Measurements from ENCODE around the gene UPK3BL2. TPM values are rescaled to one million over a fixed set of nuclear protein-coding genes. Genes with fewer than 3 reads are reported as not detected.
"Not testable (repeated sequence)": the region's sequence is repeated elsewhere in the genome, so short reads cannot be mapped to it uniquely, and the experiment has no call there.

UPK3BL2 gene
- total and polyA plus RNA-seq, 9 of the 15 experiments (the other 6 are each of a cell fraction or from before 2014, with no cell fraction given) = 0.77 to 24.8 (median 6.9) TPM; not detected in 1

DNA sequence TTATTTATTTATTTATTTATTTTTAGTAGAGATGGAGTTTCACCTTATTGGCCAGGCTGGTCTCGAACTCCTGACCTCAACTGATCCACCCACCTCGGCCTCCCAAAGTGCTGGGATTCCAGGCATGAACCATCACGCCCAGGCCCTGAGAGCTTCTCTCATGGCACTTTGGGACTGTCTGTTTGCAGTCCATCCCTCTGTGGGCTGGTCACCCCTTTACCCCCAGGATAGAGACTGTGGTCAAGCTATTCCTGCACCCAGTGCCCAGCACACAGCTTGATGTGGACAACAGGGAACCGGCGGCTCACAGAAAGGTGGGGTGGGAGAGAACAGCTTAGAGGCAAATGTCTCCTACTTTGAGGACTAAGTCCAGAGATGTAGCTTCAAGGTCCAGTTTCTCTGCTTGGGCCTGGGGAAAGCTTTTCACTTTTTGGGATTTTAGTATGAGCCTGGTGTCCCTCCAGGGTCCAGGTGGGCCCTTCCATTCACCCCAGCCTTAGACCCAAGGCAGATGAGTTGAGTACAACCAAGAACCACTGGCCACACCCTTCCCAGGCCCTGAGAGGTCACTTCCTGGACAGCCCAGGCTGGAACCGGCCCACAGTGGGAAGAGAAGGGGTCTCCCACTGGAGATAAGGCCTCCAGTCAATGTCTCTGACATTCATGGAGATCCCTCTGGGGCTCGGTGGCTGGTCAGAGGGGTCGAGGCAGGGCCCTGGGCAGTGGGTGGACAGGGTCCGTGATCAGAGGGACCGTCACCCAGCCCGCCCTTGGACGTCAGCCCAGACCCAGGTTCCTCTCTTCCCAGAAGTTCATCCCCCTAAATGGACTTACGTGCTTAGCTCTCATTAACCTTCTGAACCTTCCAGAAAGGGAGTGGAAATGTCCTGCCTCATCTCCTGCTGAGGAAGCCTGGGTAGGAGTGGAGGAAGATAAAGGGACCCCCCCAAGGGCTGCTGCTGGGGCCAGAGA lies 15.4 kb downstream of the UPK3BL2 start:
- H3K9ac ChIP-seq (ENCODE audit: insufficient read depth in 1 of 2, low read depth in 2 of 2, low read length in 2 of 2); in situ Hi-C loops (cut with MboI); H3K9me3 ChIP-seq (replicated peaks; ENCODE audit: control insufficient read depth, insufficient read depth, low read depth, low read length); CTCF ChIA-PET (ENCODE audit: low intra/inter-chr PET ratio); H4K20me1 ChIP-seq (replicated peaks; ENCODE audit: control insufficient read depth, insufficient read depth, low read length); H3K4me2 ChIP-seq (ENCODE audit: insufficient read depth, low read length); intact Hi-C loops (cut with micrococcal nuclease); H3K4me3 ChIP-seq; H3K36me3 ChIP-seq (ENCODE audit: control insufficient read depth, insufficient read depth, low read length); H3K79me2 ChIP-seq (ENCODE audit: control insufficient read depth, insufficient read depth, low read length); H3K27ac ChIP-seq (ENCODE audit: extremely low read depth, low read depth, low read length); H3K27me3 ChIP-seq (ENCODE audit: control insufficient read depth in 2 of 2, insufficient read depth in 2 of 2, low read length in 2 of 2); DNase-seq (ENCODE audit: extremely low read depth in 1 of 4, low spot score in 3 of 4); H3K4me1 ChIP-seq (replicated peaks in 1 of 2; ENCODE audit: control insufficient read depth in 2 of 2, insufficient read depth in 2 of 2, low read length in 2 of 2); POLR2A ChIA-PET; H2AFZ ChIP-seq (ENCODE audit: low read depth, low read length); FAIRE-seq; H3K9me1 ChIP-seq (ENCODE audit: control insufficient read depth, insufficient read depth, low read length); BruUV-seq (replicated peaks): not testable (repeated sequence)
- no CpG with 5 or more reads among the region's 13 CpGs for WGBS (ENCODE audit: insufficient coverage, low coverage, missing lambda C conversion rate)
- ATAC-seq = peak; percentile 66

GRCh38 chr7:102527182-102527581 lies 16.3 kb downstream of the UPK3BL2 start:
- H4K20me1 ChIP-seq (replicated peaks; ENCODE audit: control insufficient read depth, insufficient read depth, low read length); POLR2A ChIA-PET; H3K4me2 ChIP-seq (ENCODE audit: insufficient read depth, low read length); H3K79me2 ChIP-seq (ENCODE audit: control insufficient read depth, insufficient read depth, low read length); H3K36me3 ChIP-seq (ENCODE audit: control insufficient read depth, insufficient read depth, low read length); H3K9me3 ChIP-seq (replicated peaks; ENCODE audit: control insufficient read depth, insufficient read depth, low read depth, low read length); intact Hi-C loops (cut with micrococcal nuclease); ATAC-seq; H3K4me3 ChIP-seq; H3K9ac ChIP-seq (ENCODE audit: insufficient read depth in 1 of 2, low read depth in 2 of 2, low read length in 2 of 2); in situ Hi-C loops (cut with MboI); H3K9me1 ChIP-seq (ENCODE audit: control insufficient read depth, insufficient read depth, low read length); H2AFZ ChIP-seq (ENCODE audit: low read depth, low read length); CTCF ChIA-PET (ENCODE audit: low intra/inter-chr PET ratio); H3K27me3 ChIP-seq (ENCODE audit: control insufficient read depth in 2 of 2, insufficient read depth in 2 of 2, low read length in 2 of 2); H3K4me1 ChIP-seq (replicated peaks in 1 of 2; ENCODE audit: control insufficient read depth in 2 of 2, insufficient read depth in 2 of 2, low read length in 2 of 2); H3K27ac ChIP-seq (ENCODE audit: extremely low read depth, low read depth, low read length); BruUV-seq (replicated peaks); FAIRE-seq; DNase-seq (ENCODE audit: extremely low read depth in 1 of 4, low spot score in 3 of 4): not testable (repeated sequence)
- 83% methylated on average over 1 of the region's 8 CpGs for WGBS (ENCODE audit: insufficient coverage, low coverage, missing lambda C conversion rate)

DNA sequence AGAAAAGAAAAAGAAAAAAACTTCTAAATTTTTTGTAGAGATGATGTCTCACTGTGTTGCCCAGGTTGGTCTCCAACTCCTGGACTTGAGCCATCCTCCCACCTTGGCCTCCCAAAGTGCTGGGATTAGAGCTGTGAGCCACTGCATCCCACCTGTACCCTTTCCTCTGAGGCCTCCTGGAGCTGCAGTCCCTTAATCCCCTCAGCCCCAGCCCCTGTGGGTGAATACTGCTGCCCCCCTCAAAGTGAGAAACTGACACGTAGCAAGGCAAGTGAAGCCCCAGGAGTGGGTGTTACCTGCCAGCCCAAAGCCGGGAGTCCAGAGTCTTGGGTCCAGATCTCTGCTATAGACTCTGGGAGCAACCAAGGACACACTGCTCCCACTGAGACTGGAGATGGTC lies 18.7 kb downstream of the UPK3BL2 start:
- ATAC-seq; H2AFZ ChIP-seq (ENCODE audit: low read depth, low read length); H3K9ac ChIP-seq (ENCODE audit: insufficient read depth in 1 of 2, low read depth in 2 of 2, low read length in 2 of 2); H3K79me2 ChIP-seq (ENCODE audit: control insufficient read depth, insufficient read depth, low read length); FAIRE-seq; DNase-seq (ENCODE audit: extremely low read depth in 1 of 4, low spot score in 3 of 4); H4K20me1 ChIP-seq (replicated peaks; ENCODE audit: control insufficient read depth, insufficient read depth, low read length); BruUV-seq (replicated peaks); H3K9me3 ChIP-seq (replicated peaks; ENCODE audit: control insufficient read depth, insufficient read depth, low read depth, low read length); H3K27ac ChIP-seq (ENCODE audit: extremely low read depth, low read depth, low read length); CTCF ChIA-PET (ENCODE audit: low intra/inter-chr PET ratio); H3K4me1 ChIP-seq (replicated peaks in 1 of 2; ENCODE audit: control insufficient read depth in 2 of 2, insufficient read depth in 2 of 2, low read length in 2 of 2); H3K36me3 ChIP-seq (ENCODE audit: control insufficient read depth, insufficient read depth, low read length); H3K4me3 ChIP-seq; POLR2A ChIA-PET; H3K4me2 ChIP-seq (ENCODE audit: insufficient read depth, low read length); intact Hi-C loops (cut with micrococcal nuclease); H3K9me1 ChIP-seq (ENCODE audit: control insufficient read depth, insufficient read depth, low read length); H3K27me3 ChIP-seq (ENCODE audit: control insufficient read depth in 2 of 2, insufficient read depth in 2 of 2, low read length in 2 of 2): not testable (repeated sequence)
- in situ Hi-C loops (cut with MboI) = loop anchor here (5.0 kb wide), 1 partner anchor 92 kb away; the partner anchor contains the start of gene RASA4
- 0% methylated on average over 1 of the region's 2 CpGs for WGBS (ENCODE audit: insufficient coverage, low coverage, missing lambda C conversion rate)

DNA sequence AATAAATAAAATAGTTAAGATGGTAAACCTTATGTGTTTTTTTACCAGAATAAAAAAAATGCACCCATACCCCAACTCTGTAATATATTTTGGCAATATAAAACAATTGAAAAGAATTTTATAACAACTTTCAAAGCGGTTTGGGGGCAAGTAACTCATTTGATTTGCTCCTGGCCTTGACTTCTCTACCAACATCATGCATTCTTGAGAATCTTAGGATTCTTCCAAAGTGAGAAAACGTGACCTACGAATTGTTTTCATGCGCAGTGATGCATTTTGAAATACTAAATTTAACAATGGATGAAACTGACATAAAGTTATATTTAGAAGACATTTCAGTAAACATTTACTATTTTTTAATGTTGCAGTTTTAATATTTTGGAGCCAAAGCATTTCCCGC lies 22.7 kb downstream of the UPK3BL2 start:
- H3K4me1 ChIP-seq (replicated peaks in 1 of 2; ENCODE audit: control insufficient read depth in 2 of 2, insufficient read depth in 2 of 2, low read length in 2 of 2); H2AFZ ChIP-seq (ENCODE audit: low read depth, low read length); H3K36me3 ChIP-seq (ENCODE audit: control insufficient read depth, insufficient read depth, low read length); H3K27me3 ChIP-seq (ENCODE audit: control insufficient read depth in 2 of 2, insufficient read depth in 2 of 2, low read length in 2 of 2); H3K79me2 ChIP-seq (ENCODE audit: control insufficient read depth, insufficient read depth, low read length); intact Hi-C loops (cut with micrococcal nuclease); H3K9me3 ChIP-seq (replicated peaks; ENCODE audit: control insufficient read depth, insufficient read depth, low read depth, low read length); H3K9ac ChIP-seq (ENCODE audit: insufficient read depth in 1 of 2, low read depth in 2 of 2, low read length in 2 of 2); FAIRE-seq; BruUV-seq (replicated peaks); H3K9me1 ChIP-seq (ENCODE audit: control insufficient read depth, insufficient read depth, low read length); POLR2A ChIA-PET; H3K4me2 ChIP-seq (ENCODE audit: insufficient read depth, low read length); H4K20me1 ChIP-seq (replicated peaks; ENCODE audit: control insufficient read depth, insufficient read depth, low read length); CTCF ChIA-PET (ENCODE audit: low intra/inter-chr PET ratio); DNase-seq (ENCODE audit: extremely low read depth in 1 of 4, low spot score in 3 of 4); ATAC-seq; H3K4me3 ChIP-seq; H3K27ac ChIP-seq (ENCODE audit: extremely low read depth, low read depth, low read length): not testable (repeated sequence)
- in situ Hi-C loops (cut with MboI) = loop anchor here (5.0 kb wide), 1 partner anchor 97 kb away; the partner anchor contains the start of gene RASA4
- WGBS (ENCODE audit: insufficient coverage, low coverage, missing lambda C conversion rate) = 40% methylated on average over 4 of the region's 5 CpGs
